Sigmoid colon (tissue), 7 donors: Measurements from ENCODE around the gene PDE4D. TPM values are rescaled to one million over a fixed set of nuclear protein-coding genes. Genes with fewer than 3 reads are reported as not detected.

Experiments used
- DNase-seq: peaks from one replicate; pipeline ENCODE4 v3.0.0-alpha.2; 2019
- H3K27ac ChIP-seq, 4 donors: fragments of 200-600 bp; sonication (generic); one replicate each; pipeline ENCODE4 v1.5.1; 2016 to 2019; ENCODE audit warnings: mild to moderate bottlenecking in 1 of 4
- H3K27me3 ChIP-seq, 3 donors: fragments of 200-600 bp; sonication (generic); one replicate each; pipeline ENCODE4 v1.5.1; 2019; ENCODE audit warnings: mild to moderate bottlenecking in 1 of 3
- H3K36me3 ChIP-seq, 4 donors: fragments of 200-600 bp; sonication (generic); one replicate each; pipeline ENCODE4 v1.5.1; 2016 to 2019
- H3K4me1 ChIP-seq, 4 donors: fragments of 200-600 bp; sonication (generic); one replicate each; pipeline ENCODE4 v1.5.1; 2017 to 2019
- H3K4me3 ChIP-seq, 4 donors: fragments of 200-600 bp; sonication (generic); one replicate each; pipeline ENCODE4 v1.5.1; 2017 to 2019; ENCODE audit warnings: mild to moderate bottlenecking in 2 of 4, moderate library complexity in 1 of 4
- H3K9me3 ChIP-seq, 4 donors: fragments of 200-600 bp in 3 of 4; sonication (generic) in 3 of 4; one replicate each; pipeline versions ENCODE4 v1.5.1 to v1.6.1; 2013 to 2019
- CTCF ChIP-seq, 4 experiments: fragments of 450-650 bp in 3 of 4; fragments of 200-600 bp in 1 of 4; IDR thresholded peaks; one replicate each; pipeline ENCODE4 v1.5.1; 2016 to 2019; ENCODE audit warnings: antibody characterized with exemption in 4 of 4, mild to moderate bottlenecking in 3 of 4, moderate library complexity in 2 of 4
- EP300 ChIP-seq, 4 donors: sonication (generic); formaldehyde crosslinking; IDR thresholded peaks; one replicate each; pipeline ENCODE4 v1.6.1; 2017; ENCODE audit warnings: antibody characterized with exemption in 4 of 4
- POLR2A ChIP-seq, 2 donors: fragments of 450-650 bp; IDR thresholded peaks; one replicate each; pipeline ENCODE4 v1.6.1; 2016; ENCODE audit warnings: antibody characterized with exemption in 2 of 2, mild to moderate bottlenecking in 2 of 2, moderate library complexity in 2 of 2
- POLR2AphosphoS5 ChIP-seq, 4 donors: sonication (generic); formaldehyde crosslinking; IDR thresholded peaks; one replicate each; pipeline ENCODE4 v1.6.1; 2017; ENCODE audit warnings: antibody characterized with exemption in 4 of 4
- WGBS, 2 donors: extraction: QIAGEN DNeasy Blood & Tissue Kit; methylation state at CpG; one replicate each; pipeline ENCODE4 v1.1.7; 2013; 5-methylcytosine and 5-hydroxymethylcytosine counted together
- intact Hi-C: fragments of 100-400 bp; cut with DNase I; formaldehyde crosslinking; loops from one replicate; pipeline ENCODE4 v1.15.1; 2023
- polyA plus RNA-seq, 3 donors: library from polyadenylated mRNA; stranded (reverse); fragments of 200-250 nt; gene quantifications; one replicate each; pipeline ENCODE4 v1.2.3, GENCODE V29; 2013
- total RNA-seq, 4 donors: library from RNA; depleted of rRNA; stranded (reverse); fragments of >200 nt; gene quantifications; one replicate each; pipeline ENCODE4 v1.1.0, GENCODE V29; 2016
- donor health status: healthy with polysubstance abuse.
- donor health status: Bipolar disorder and iron deficiency.
- donor health status: healthy.

The PDE4D gene
- total and polyA plus RNA-seq, 7 donors, result 6.0 to 289 (median 169) TPM

- H3K4me3 ChIP-seq, result no peak overlapping the region
- no peak for DNase-seq
- no peaks in the 10 kb centered on the region for H3K9me3 ChIP-seq
- intact Hi-C loops, result no loop called here
- H3K27me3 ChIP-seq, result no peaks in the 10 kb centered on the region
- no peaks in the 10 kb centered on the region for H3K36me3 ChIP-seq
- 94 to 96% methylated on average over 3 of the region's 3 CpGs for WGBS, 2 donors
- peaks cover 0 to 53% (median 34%) of the 10 kb centered on the region in 4 donors for H3K4me1 ChIP-seq
- TF ChIP-seq EP300 (IDR thresholded peaks at IDR 0.05) (no peak), CTCF (IDR thresholded peaks at IDR 0.05) (no peak), POLR2A (IDR thresholded peaks at IDR 0.05) (no peak), POLR2AphosphoS5 (IDR thresholded peaks at IDR 0.05) (no peak)
- peak overlapping the region in 2 of 4 donors; percentile 16 to 78 for H3K27ac ChIP-seq
Measured at GRCh38 chr5:59721741-59722140, 171.8 kb downstream of the PDE4D start.

DNA sequence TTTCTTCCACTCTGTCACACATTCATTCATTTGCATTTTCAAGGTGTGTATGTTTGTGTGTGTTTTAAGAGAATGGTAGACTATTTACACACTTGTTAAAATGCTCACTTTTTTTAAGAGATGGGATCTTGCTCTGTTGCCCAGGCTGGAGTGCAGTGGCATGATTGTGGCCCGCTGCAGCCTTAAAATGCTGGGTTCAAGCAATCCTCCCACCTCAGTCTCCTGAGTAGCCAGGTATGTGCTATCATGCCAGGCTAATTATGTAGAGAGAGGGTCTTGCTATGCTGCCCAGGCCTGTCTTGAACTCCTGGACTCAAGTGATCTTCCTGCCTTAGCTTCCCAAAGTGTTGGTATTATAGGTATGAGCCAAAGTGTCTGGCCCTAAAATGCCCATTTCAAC is 173.5 kb downstream of the PDE4D start:
- peaks cover 0 to 46% (median 21%) of the 10 kb centered on the region in 4 donors for H3K4me1 ChIP-seq
- H3K27ac ChIP-seq, result no peak overlapping the region
- DNase-seq, result no peak
- H3K9me3 ChIP-seq, result no peaks in the 10 kb centered on the region
- intact Hi-C loops, result no loop called here
- H3K27me3 ChIP-seq, result no peaks in the 10 kb centered on the region
- 95 to 97% methylated on average over 1 of the region's 1 CpG for WGBS, 2 donors
- H3K36me3 ChIP-seq, result no peaks in the 10 kb centered on the region
- no peak overlapping the region for H3K4me3 ChIP-seq
- no peak for TF ChIP-seq EP300 (IDR thresholded peaks at IDR 0.05)
- no peak for TF ChIP-seq POLR2AphosphoS5 (IDR thresholded peaks at IDR 0.05)
- TF ChIP-seq POLR2A (IDR thresholded peaks at IDR 0.05), result no peak
- TF ChIP-seq CTCF (IDR thresholded peaks at IDR 0.05), result no peak

GRCh38 chr5:59716966-59717500 is 176.5 kb downstream of the PDE4D start:
- intact Hi-C loops, result no loop called here
- no peaks in the 10 kb centered on the region for H3K36me3 ChIP-seq
- 48 to 94% methylated on average over 1 of the region's 1 CpG for whole genome bisulfite sequencing, 2 donors
- H3K4me1 ChIP-seq, result peaks cover 0 to 52% (median 24%) of the 10 kb centered on the region in 4 donors
- no peak overlapping the region for H3K27ac ChIP-seq
- TF ChIP-seq EP300 (IDR thresholded peaks at IDR 0.05) (no peak), CTCF (IDR thresholded peaks at IDR 0.05) (no peak), POLR2A (IDR thresholded peaks at IDR 0.05) (no peak), POLR2AphosphoS5 (IDR thresholded peaks at IDR 0.05) (no peak)
- H3K4me3 ChIP-seq, result no peak overlapping the region
- H3K27me3 ChIP-seq, result no peaks in the 10 kb centered on the region
- no peak for DNase-seq
- peaks cover 0 to 2% (median 0%) of the 10 kb centered on the region in 4 donors for H3K9me3 ChIP-seq

- DNase-seq, result peak; percentile 66
- Histone ChIP-seq H3K27me3 (no peaks in the 10 kb centered on the region), H3K4me3 (no peak overlapping the region), H3K9me3 (peaks cover 0 to 2% (median 0%) of the 10 kb centered on the region in 4 donors), H3K36me3 (no peaks in the 10 kb centered on the region), H3K4me1 (peaks cover 0 to 58% (median 24%) of the 10 kb centered on the region in 4 donors), H3K27ac (no peak overlapping the region)
- WGBS, 2 donors, result 90 to 95% methylated on average over 9 of the region's 9 CpGs
- TF ChIP-seq POLR2A (IDR thresholded peaks at IDR 0.05) (no peak), CTCF (IDR thresholded peaks at IDR 0.05) (no peak), EP300 (IDR thresholded peaks at IDR 0.05) (no peak), POLR2AphosphoS5 (IDR thresholded peaks at IDR 0.05) (no peak)
- intact Hi-C loops, result no loop called here
Measured at GRCh38 chr5:59716029-59716428, 177.5 kb downstream of the PDE4D start.

DNA sequence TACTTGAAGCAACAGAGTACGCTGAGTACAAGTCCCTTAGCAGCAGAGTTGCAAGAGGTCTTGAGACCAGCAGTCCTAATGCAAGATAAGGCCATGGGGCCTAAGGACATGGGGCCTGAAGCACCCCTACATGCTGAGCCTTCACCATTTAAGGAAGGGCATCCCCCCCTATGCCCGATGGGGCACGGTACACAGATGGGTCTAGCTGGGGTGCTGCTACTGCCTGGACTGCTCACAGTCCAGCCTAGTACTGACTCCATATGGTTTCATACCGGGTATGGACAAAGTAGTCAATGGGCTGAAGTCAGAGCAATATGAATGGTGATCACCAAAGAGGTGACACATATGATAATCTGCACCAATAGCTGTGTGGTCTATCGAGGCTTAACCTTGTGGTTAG is 178.3 kb downstream of the PDE4D start:
- no peak overlapping the region for H3K27ac ChIP-seq
- no peak for TF ChIP-seq POLR2A (IDR thresholded peaks at IDR 0.05)
- TF ChIP-seq POLR2AphosphoS5 (IDR thresholded peaks at IDR 0.05), result no peak
- TF ChIP-seq CTCF (IDR thresholded peaks at IDR 0.05), result no peak
- no peak for TF ChIP-seq EP300 (IDR thresholded peaks at IDR 0.05)
- peaks cover 0 to 66% (median 32%) of the 10 kb centered on the region in 4 donors for H3K4me1 ChIP-seq
- no peaks in the 10 kb centered on the region for H3K27me3 ChIP-seq
- H3K4me3 ChIP-seq, result no peak overlapping the region
- 93 to 94% methylated on average over 5 of the region's 5 CpGs for WGBS, 2 donors
- no peak for DNase-seq
- no peaks in the 10 kb centered on the region for H3K36me3 ChIP-seq
- intact Hi-C loops, result no loop called here
- peaks cover 0 to 2% (median 0%) of the 10 kb centered on the region in 4 donors for H3K9me3 ChIP-seq
